T47D (cell line): ENCODE measurements around the gene SV2C.
"Not testable (repeated sequence)": the region's sequence is repeated elsewhere in the genome, so short reads cannot be mapped to it uniquely, and the experiment has no call there.

ENCODE experiments used
- DNase-seq, 2 experiments: peaks; one replicate each; pipeline versions ENCODE4 v3.0.0 to v3.0.0-alpha.2; 2011 to 2012; ENCODE audit warnings: low read depth in 1 of 2, low spot score in 1 of 2
- JUND ChIP-seq: IDR thresholded peaks from 2 replicates; pipeline ENCODE4 v1.6.1; 2012; ENCODE audit warnings: low read depth
- in situ Hi-C: cut with HindIII; loops from 2 replicates; pipeline ENCODE4 v1.10.0; 2016; ENCODE audit warnings: low sequenced_read_pairs, low pct_unique_long_range_greater_than_20kb

Gene SV2C

GRCh38 chr5:76326577-76327302, 243.6 kb downstream of the SV2C start:
- in situ Hi-C loops, result no loop called here
- no peak for DNase-seq
- no peak for TF ChIP-seq JUND

GRCh38 chr5:76329346-76329745, 246.2 kb downstream of the SV2C start:
- no peak for TF ChIP-seq JUND
- DNase-seq, result no peak
- in situ Hi-C loops, result no loop called here

GRCh38 chr5:76331126-76331525, 247.9 kb downstream of the SV2C start:
- TF ChIP-seq JUND, result no peak
- no peak for DNase-seq
- in situ Hi-C loops, result no loop called here

GRCh38 chr5:76332102-76332501, 248.9 kb downstream of the SV2C start:
- DNase-seq, result no peak
- in situ Hi-C loops, result no loop called here
- TF ChIP-seq JUND, result no peak

- no peak for TF ChIP-seq JUND
- no peak for DNase-seq
- in situ Hi-C loops, result no loop called here
Measured at GRCh38 chr5:76332611-76333205, 249.5 kb downstream of the SV2C start.

GRCh38 chr5:76333571-76333970, 250.4 kb downstream of the SV2C start:
- in situ Hi-C loops, result no loop called here
- TF ChIP-seq JUND, result no peak
- DNase-seq, result no peak

GRCh38 chr5:76334574-76334973, 251.4 kb downstream of the SV2C start:
- in situ Hi-C loops, result no loop called here
- DNase-seq, result no peak

GRCh38 chr5:76335451-76335850, 252.3 kb downstream of the SV2C start:
- in situ Hi-C loops, DNase-seq: not testable (repeated sequence)

More at GRCh38 chr5:76334574-76334973, 251.4 kb downstream of the SV2C start:
- no peak for TF ChIP-seq JUND

- DNase-seq, in situ Hi-C loops: not testable (repeated sequence)
Measured at GRCh38 chr5:76336253-76336809, 253.1 kb downstream of the SV2C start.

- no peak for TF ChIP-seq JUND
- in situ Hi-C loops, result no loop called here
- DNase-seq, result peak; percentile 89 to 92
Measured at GRCh38 chr5:76337953-76338451, 254.8 kb downstream of the SV2C start.

- DNase-seq, result no peak
- in situ Hi-C loops, result no loop called here
Measured at GRCh38 chr5:76339919-76340318, 256.7 kb downstream of the SV2C start.

GRCh38 chr5:76341651-76342334, 258.6 kb downstream of the SV2C start:
- in situ Hi-C loops, result no loop called here
- peak in 1 of 2 experiments; percentile 44 for DNase-seq
- no peak for TF ChIP-seq JUND

More at GRCh38 chr5:76339919-76340318, 256.7 kb downstream of the SV2C start:
- no peak for TF ChIP-seq JUND

- in situ Hi-C loops, result no loop called here
- no peak for TF ChIP-seq JUND
- DNase-seq, result no peak
Measured at GRCh38 chr5:76342474-76342873, 259.3 kb downstream of the SV2C start.
